ENCODE measurements around the gene CEACAM18.

- TF ChIP-seq CTCF (IDR thresholded peaks at IDR 0.05; ENCODE audit: poor library complexity) (no peak), EZH2phosphoT487 (IDR thresholded peaks at IDR 0.05; ENCODE audit: low read depth, severe bottlenecking, unreplicated experiment) (no peak)
Observed at GRCh38 chr19:51468545-51468920, 9.8 kb upstream of the CEACAM18 start.

Data from hepatocyte (in vitro differentiated cells).